ENCODE measurements around the gene BMAL1. TPM values are rescaled to one million over a fixed set of nuclear protein-coding genes. Genes with fewer than 3 reads are reported as not detected.

The BMAL1 gene
- total and polyA plus RNA-seq, 2 donors (not counting 3 experiments of a cell fraction or from before 2014, with no cell fraction given): 5.8 to 10.1 TPM

DNA sequence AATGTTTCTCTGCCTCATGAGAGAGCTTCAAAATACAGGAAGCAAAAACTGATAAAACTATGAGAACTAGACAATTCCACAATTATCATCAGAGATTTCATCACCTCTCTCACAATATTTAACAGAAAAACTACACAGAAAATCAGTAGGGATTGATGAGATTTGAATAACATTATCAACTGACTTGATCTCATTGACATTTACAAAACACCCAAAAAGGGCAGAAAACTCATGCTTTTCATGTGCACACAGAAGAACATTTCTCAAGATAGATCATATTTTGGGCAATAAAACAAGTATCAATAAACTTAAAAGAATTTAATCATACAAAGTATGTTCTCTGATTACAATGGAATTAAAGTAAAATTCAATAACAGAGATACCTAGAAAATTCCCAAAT, 149.8 kb downstream of the BMAL1 start:
- no peak for FAIRE-seq

More for the DNA sequence above, 149.8 kb downstream of the BMAL1 start:
- ChIA-PET POLR2A (no interaction called here), CTCF (no interaction called here)
- H3K4me3 ChIP-seq (replicated peaks in 1 of 3; ENCODE audit: insufficient read depth in 1 of 3, low read depth in 1 of 3, low read length in 3 of 3): no peak overlapping the region
- H3K9ac ChIP-seq (replicated peaks; ENCODE audit: extremely low read depth, insufficient read depth, low read length): no peak overlapping the region
- no peak for TF ChIP-seq POLR2AphosphoS5 (IDR thresholded peaks at IDR 0.05; ENCODE audit: insufficient read depth, low read depth, low read length)
- no peak for TF ChIP-seq EZH2 (IDR thresholded peaks at IDR 0.05; ENCODE audit: borderline replicate concordance, low read depth, low read length, severe bottlenecking)
- TF ChIP-seq MYC (IDR thresholded peaks at IDR 0.05; ENCODE audit: low read depth, low read length): no peak
- no peak for TF ChIP-seq GATA2 (IDR thresholded peaks at IDR 0.05; ENCODE audit: insufficient read depth, insufficient read length, low read depth, low read length)
- TF ChIP-seq FOS (IDR thresholded peaks at IDR 0.05; ENCODE audit: borderline replicate concordance, insufficient read depth, low read length): no peak
- no peak for TF ChIP-seq JUN (IDR thresholded peaks at IDR 0.05; ENCODE audit: borderline replicate concordance, insufficient read depth, insufficient read length, low read depth)
- TF ChIP-seq, protein P1, sequence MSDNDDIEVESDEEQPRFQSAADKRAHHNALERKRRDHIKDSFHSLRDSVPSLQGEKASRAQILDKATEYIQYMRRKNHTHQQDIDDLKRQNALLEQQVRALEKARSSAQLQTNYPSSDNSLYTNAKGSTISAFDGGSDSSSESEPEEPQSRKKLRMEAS (IDR thresholded peaks at IDR 0.05; ENCODE audit: insufficient read depth, insufficient read length): no peak
- TF ChIP-seq, protein P2, sequence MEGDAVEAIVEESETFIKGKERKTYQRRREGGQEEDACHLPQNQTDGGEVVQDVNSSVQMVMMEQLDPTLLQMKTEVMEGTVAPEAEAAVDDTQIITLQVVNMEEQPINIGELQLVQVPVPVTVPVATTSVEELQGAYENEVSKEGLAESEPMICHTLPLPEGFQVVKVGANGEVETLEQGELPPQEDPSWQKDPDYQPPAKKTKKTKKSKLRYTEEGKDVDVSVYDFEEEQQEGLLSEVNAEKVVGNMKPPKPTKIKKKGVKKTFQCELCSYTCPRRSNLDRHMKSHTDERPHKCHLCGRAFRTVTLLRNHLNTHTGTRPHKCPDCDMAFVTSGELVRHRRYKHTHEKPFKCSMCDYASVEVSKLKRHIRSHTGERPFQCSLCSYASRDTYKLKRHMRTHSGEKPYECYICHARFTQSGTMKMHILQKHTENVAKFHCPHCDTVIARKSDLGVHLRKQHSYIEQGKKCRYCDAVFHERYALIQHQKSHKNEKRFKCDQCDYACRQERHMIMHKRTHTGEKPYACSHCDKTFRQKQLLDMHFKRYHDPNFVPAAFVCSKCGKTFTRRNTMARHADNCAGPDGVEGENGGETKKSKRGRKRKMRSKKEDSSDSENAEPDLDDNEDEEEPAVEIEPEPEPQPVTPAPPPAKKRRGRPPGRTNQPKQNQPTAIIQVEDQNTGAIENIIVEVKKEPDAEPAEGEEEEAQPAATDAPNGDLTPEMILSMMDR (IDR thresholded peaks at IDR 0.05; ENCODE audit: extremely low read depth in 1 of 2, insufficient read depth in 1 of 2, low read depth in 1 of 2, low read length in 2 of 2): no peak
- H3K27ac ChIP-seq (ENCODE audit: insufficient read depth, low read depth, low read length): no peak overlapping the region
- no peak overlapping the region for H3K4me2 ChIP-seq (ENCODE audit: insufficient read depth, low read length)
- H4K20me1 ChIP-seq (replicated peaks; ENCODE audit: control insufficient read depth, extremely low read depth, insufficient read depth, low read length): peaks cover 8% of the 10 kb centered on the region
- H3K79me2 ChIP-seq (ENCODE audit: control insufficient read depth, insufficient read depth, low read length): peaks cover 96% of the 10 kb centered on the region
- intact Hi-C loops (cut with micrococcal nuclease): no loop called here
- H3K9me1 ChIP-seq (replicated peaks; ENCODE audit: control insufficient read depth, extremely low read depth, insufficient read depth, low read length): peaks cover 3% of the 10 kb centered on the region
- no peaks in the 10 kb centered on the region for H3K27me3 ChIP-seq (ENCODE audit: control insufficient read depth in 2 of 2, insufficient read depth in 2 of 2, low read length in 2 of 2)
- no TSS peak for BruUV-seq (replicated peaks)
- H2AFZ ChIP-seq (ENCODE audit: low read depth, low read length): no peak overlapping the region
- no peaks in the 10 kb centered on the region for H3K9me3 ChIP-seq (replicated peaks; ENCODE audit: control insufficient read depth, insufficient read depth, low read length)
- DNase-seq (ENCODE audit: low read depth, low spot score): no peak
- H3K4me1 ChIP-seq (ENCODE audit: control insufficient read depth, extremely low read depth, insufficient read depth, low read length): no peaks in the 10 kb centered on the region
- no peaks in the 10 kb centered on the region for H3K36me3 ChIP-seq (ENCODE audit: control insufficient read depth in 2 of 2, extremely low read depth in 1 of 2, insufficient read depth in 2 of 2, low read length in 2 of 2)
- dilution Hi-C loops (cut with MboI; ENCODE audit: extremely low pct_ligation_motif_present, low sequenced_read_pairs): no loop called here
